ENCODE results near the gene MACROD1.
"Not testable (repeated sequence)": the region's sequence is repeated elsewhere in the genome, so short reads cannot be mapped to it uniquely, and the experiment has no call there.

Gene MACROD1

GRCh38 chr11:63999349-64000025, 166.4 kb downstream of the MACROD1 start:
- peak in 2 of 3 donors; percentile 38 to 63 for DNase-seq (ENCODE audit: low read depth in 3 of 3)

GRCh38 chr11:63998558-63999348, 167.2 kb downstream of the MACROD1 start:
- no peak for DNase-seq (ENCODE audit: low read depth in 3 of 3)

GRCh38 chr11:63997801-63998337, 168.0 kb downstream of the MACROD1 start:
- DNase-seq (ENCODE audit: low read depth in 3 of 3): no peak

- DNase-seq (ENCODE audit: low read depth in 3 of 3): no peak
These were observed 168.7 kb downstream of the MACROD1 start for GRCh38 chr11:63997104-63997700.

GRCh38 chr11:63996512-63996911, 169.4 kb downstream of the MACROD1 start:
- no peak for DNase-seq (ENCODE audit: low read depth in 3 of 3)

DNA sequence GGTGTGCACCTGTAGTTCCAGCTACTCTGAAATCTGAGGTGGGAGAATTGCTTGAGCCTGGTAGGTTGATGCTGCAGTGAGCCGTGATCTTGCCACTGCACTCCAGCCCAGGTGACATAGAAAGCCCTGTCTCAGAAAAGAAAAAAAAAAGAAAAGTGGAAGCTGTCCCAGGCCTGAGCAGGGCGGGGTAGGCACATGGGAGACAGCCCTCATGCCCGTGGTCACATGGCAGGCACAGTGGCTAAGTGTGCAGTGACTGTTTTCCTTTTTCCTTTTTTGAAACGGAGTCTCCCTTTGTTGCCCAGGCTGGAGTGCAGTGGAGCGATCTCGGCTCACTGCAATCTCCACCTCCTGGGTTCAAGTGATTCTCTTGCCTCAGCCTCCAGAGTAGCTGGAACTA, 171.9 kb downstream of the MACROD1 start:
- no peak for DNase-seq (ENCODE audit: low read depth in 3 of 3)

- DNase-seq (ENCODE audit: low read depth in 3 of 3): no peak
These were observed 172.8 kb downstream of the MACROD1 start for GRCh38 chr11:63993100-63993499.

DNA sequence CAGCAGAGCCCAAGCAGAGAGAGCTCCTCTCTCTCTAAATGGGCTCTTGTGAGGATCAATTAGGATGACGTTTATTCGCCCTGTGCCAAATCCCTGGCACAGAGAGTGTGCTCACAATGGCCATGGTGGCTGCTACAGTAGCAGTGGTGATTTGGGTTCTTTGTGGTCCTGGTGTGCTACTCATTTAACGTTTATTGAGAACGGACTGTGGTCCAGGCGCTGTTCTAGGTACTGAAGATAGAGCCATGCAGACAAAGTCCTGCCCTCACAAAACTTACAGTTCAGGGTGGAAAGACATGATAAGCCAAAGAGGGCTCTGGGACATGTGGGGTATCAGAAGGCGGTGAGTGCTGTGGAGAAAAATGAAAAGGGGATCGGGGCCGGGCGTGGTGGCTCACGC, 174.4 kb downstream of the MACROD1 start:
- DNase-seq (ENCODE audit: low read depth in 3 of 3): no peak

DNA sequence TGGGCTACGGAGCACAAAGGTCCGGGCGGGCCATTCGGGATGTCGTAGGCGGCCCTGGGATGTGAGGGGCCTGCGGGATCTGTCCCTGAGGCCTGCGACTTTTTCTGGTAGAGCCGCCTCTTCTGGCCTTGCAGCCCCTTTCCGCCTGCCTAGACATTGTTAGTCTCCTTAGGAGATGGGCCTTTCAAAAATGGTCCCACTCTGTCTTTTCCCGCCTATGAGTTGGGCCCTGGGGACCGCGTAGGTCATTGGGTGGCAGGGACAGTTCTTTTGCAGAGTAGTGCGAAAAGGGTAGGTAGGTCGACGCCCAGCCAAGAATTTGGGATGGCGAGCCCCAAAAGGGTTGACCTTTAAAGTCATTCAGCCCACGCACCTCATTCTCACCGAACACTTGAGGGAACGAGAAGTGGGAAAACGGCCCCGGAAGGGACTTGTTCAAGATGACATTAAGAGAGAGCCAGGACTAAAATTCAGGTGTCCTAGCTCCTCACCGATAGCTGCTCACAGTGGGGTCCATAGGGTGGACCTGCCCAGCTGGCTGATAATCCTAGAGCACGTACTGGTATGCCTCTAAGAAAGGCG, 178.9 kb downstream of the MACROD1 start:
- DNase-seq (ENCODE audit: low read depth in 3 of 3): no peak

DNA sequence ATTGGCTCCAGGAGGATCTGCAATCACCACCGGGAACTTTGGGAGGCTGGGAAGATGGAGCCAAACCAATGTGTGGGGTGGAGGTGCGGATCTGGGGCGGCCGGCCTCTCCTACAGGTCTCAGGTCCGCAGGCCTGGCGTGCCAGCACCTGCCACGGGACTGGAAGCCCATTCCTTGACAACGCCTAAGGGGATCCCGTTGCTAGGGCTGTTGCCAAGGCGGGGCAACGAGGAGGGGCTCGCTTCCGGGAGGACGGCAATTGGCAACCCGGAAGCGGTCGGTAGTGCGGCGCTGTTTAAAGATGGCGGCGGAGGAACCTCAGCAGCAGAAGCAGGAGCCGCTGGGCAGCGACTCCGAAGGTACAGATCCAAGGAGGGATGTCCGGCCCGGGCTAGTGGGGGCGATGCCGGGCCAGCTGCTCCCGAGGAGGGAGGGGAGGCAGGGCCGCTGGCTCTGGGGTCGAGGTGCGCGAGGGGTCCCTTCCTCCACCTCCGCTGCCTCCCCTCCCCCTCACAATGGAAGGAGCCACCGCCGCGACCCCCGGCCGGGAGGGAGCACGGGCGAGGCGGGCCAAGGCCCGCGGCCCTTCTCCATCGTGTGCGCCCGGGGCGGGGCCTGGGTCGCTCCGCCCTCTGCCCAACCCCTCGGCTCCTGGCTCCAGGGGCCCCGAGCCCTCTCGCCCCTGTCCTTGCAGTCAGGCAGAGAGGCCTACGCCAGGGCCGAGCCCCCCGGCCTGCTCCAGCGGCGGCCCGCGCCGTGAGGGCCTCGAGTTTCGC, 179.6 kb downstream of the MACROD1 start, which contains the start of gene OTUB1:
Gene OTUB1 (plus strand): TSS at position 283 of the 776 bp plus-strand sequence. CDS start 19 bp downstream, at position 302.
- DNase-seq (ENCODE audit: low read depth in 3 of 3): peak; percentile 79 to 86 (median 82)

- DNase-seq (ENCODE audit: low read depth in 3 of 3): peak; percentile 41 to 65 (median 56)
These were observed 180.1 kb downstream of the MACROD1 start for GRCh38 chr11:63985812-63986155.

DNA sequence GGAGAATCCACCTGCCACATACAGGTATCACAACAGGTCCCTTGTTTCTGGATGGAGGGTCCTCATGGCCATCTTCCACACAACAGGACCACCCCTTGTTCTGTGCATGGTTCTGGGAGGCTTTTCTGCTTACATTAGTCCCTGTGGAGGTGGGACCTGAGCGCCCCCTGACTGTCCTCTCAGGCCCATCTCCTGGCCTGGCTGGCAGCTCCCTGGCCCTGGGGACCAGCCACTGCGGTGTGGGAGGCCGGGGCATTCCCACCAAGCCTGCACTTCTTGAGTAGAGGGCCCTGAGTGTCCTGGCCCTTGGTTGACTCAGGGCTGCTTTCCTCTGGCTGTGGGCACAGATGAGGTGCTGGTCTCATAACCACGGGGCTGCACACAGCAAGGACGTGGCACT, 186.5 kb downstream of the MACROD1 start:
- no peak for DNase-seq (ENCODE audit: low read depth in 3 of 3)

GRCh38 chr11:63978551-63979239, 187.2 kb downstream of the MACROD1 start:
- DNase-seq (ENCODE audit: low read depth in 3 of 3): no peak

DNA sequence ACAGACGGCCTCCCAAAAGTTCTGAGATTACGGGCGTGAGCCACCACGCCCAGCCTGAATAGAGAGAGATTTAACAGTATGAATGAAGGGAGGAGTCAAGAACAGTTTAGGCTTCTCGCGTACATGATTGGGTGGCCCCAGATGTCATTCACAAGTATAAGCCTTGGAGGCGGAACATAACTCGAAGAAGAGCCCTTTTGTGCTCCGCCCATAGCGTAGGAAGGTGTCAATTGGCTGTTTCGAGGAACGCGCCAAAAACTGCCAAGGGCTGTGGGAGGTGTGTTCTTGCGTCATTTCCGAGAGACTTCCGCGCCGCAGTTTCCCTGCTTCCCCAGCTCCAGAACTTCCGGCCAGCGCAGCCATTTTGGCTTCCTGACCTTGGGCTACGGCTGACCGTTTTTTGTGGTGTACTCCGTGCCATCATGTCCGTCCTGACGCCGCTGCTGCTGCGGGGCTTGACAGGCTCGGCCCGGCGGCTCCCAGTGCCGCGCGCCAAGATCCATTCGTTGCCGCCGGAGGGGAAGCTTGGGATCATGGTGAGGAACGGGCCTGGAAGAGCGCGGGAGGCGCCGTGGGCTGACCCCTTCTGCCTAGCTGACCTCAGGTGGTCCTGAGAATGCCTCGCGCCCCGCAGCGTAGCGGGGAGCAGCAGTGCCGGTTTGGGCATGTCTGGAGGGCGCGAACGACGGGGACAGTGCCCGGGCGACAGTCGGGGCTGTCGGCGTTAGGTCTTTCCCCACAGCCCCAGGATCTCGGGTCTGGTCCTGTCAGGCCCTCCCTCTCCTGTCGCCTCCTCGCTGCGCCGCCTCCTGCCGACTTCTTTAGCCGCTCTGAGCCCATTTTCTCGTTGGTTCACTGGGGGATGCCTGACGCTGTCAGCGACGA, 191.4 kb downstream of the MACROD1 start, which contains the start of gene COX8A:
Gene COX8A (plus strand): TSS at position 362 of the 885 bp plus-strand sequence. CDS start 61 bp downstream, at position 423.
- peak; percentile 91 to 95 (median 91) for DNase-seq (ENCODE audit: low read depth in 3 of 3)

DNA sequence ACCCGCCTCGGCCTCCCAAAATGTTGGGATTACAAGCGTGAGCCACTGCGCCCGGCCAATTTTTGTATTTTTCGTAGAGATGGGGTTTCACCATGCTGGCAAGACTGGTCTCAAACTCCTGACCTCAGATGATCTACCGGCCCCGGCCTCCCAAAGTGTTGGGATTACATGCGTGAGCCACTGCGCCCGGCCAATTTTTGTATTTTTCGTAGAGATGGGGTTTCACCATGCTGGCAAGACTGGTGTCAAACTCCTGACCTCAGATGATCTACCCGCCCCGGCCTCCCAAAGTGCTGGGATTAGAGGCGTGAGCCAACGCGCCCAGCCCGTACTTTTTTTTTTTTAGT, 192.0 kb downstream of the MACROD1 start:
- DNase-seq (ENCODE audit: low read depth in 3 of 3): not testable (repeated sequence)

DNA sequence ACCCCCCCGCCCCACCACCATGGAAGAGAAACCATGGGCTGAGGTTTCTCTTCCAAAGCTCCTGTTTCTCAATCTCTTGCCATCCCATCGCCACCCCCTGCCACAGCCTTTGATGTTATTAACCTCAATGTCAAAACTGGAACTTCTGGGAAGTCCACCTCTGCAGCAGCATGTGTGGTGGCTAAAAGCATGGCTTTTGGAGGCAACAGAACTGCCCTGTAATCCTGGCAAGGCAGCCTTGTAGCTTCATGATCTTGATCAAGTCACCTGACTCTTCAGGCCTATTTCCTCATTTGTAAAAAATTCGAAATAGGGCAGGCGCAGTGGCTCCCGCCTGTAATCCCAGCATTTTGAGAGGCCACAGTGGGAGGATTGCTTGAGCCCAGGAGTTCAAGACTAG, 195.0 kb downstream of the MACROD1 start:
- DNase-seq (ENCODE audit: low read depth in 3 of 3): no peak

- no peak for DNase-seq (ENCODE audit: low read depth in 3 of 3)
These were observed 196.5 kb downstream of the MACROD1 start for GRCh38 chr11:63969461-63969860.

GRCh38 chr11:63966444-63966843, 199.5 kb downstream of the MACROD1 start:
- DNase-seq (ENCODE audit: low read depth in 3 of 3): no peak

DNA sequence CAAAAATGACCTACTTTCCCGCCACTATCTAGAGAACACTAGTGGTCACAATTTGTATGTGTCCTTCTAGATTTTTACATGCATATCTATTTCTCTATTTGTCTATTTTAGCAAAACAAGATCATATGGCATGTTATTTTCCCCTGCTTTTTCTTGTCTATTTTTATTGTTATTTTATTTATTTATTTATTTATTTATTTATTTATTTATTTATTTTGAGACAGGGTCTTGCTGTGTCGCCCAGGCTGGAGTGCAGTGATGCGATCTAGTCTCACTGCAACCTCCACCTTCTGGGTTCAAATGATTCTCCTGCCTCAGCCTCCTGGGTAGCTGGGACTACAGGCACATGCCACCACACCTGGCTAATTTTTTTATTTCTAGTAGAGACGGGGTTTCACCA, 202.0 kb downstream of the MACROD1 start:
- not testable (repeated sequence) for DNase-seq (ENCODE audit: low read depth in 3 of 3)

Measured in stimulated activated CD4-positive, alpha-beta T cell treated with anti-CD3 and anti-CD28 coated beads, TNF-alpha, amount 100 ng/mL, for 48 hours (primary cell).